Measurements from ENCODE around the gene KRT73. TPM values are rescaled to one million over a fixed set of nuclear protein-coding genes. Genes with fewer than 3 reads are reported as not detected.

The KRT73 gene
- total RNA-seq, 1 experiment from 2014 or later, result not detected

DNA sequence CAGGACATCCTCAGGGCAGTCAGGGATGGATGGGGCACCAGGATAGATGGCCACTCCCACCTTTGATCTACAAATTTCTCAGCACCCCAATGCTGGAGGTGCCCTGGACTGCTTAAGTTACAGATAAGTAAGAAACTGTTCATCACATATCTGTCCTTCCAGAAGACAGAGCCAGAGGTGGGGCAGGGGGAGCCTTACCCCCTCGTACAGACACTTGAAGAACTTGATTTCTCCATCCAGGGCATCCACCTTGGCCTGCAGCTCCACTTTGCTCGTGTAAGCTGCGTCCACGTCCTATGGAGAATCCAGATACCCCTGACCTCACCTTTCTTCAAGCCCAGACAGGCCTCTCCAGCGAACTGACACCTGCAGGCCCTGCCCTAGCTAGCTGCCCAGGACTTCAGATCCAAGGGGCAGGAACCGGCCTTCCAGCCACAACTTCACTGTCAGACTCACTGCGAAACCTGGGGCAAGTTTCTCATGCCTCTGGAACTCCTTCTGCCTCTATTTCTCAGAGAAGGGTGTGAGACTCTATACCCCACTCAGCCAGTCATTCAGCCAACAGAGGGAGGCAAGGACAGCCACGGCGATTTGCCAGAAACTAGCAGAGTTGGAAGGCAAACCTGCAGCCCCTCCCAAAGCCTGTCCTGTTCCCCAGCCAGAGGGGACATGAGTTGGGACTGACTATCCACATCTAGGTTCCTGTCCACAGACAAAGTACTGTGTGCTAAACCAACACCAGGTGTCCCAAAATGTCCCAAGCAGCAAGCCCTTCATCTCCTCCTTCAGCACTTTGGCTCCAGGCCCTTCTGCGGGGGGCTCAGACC lies 3.8 kb downstream of the KRT73 start:
- H3K27ac Mint-ChIP-seq (ENCODE audit: low read depth, unreplicated experiment), result no peak overlapping the region
- BruUV-seq (replicated peaks), result no TSS peak
- no peak for DNase-seq (ENCODE audit: unreplicated experiment)
- intact Hi-C loops (cut with micrococcal nuclease), result no loop called here
- TF ChIP-seq, protein P1, sequence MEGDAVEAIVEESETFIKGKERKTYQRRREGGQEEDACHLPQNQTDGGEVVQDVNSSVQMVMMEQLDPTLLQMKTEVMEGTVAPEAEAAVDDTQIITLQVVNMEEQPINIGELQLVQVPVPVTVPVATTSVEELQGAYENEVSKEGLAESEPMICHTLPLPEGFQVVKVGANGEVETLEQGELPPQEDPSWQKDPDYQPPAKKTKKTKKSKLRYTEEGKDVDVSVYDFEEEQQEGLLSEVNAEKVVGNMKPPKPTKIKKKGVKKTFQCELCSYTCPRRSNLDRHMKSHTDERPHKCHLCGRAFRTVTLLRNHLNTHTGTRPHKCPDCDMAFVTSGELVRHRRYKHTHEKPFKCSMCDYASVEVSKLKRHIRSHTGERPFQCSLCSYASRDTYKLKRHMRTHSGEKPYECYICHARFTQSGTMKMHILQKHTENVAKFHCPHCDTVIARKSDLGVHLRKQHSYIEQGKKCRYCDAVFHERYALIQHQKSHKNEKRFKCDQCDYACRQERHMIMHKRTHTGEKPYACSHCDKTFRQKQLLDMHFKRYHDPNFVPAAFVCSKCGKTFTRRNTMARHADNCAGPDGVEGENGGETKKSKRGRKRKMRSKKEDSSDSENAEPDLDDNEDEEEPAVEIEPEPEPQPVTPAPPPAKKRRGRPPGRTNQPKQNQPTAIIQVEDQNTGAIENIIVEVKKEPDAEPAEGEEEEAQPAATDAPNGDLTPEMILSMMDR (IDR thresholded peaks at IDR 0.05; ENCODE audit: unreplicated experiment), result no peak
- no peaks in the 10 kb centered on the region for H3K9me3 Mint-ChIP-seq (ENCODE audit: unreplicated experiment)
- POLR2A ChIA-PET, result no interaction called here
- CTCF ChIA-PET, result no interaction called here
- no peaks in the 10 kb centered on the region for H3K36me3 Mint-ChIP-seq (ENCODE audit: insufficient read depth, unreplicated experiment)
- H3K4me1 Mint-ChIP-seq (ENCODE audit: insufficient read depth, unreplicated experiment), result no peaks in the 10 kb centered on the region
- no peak overlapping the region for H3K4me3 Mint-ChIP-seq (ENCODE audit: unreplicated experiment)
- H3K27me3 Mint-ChIP-seq (ENCODE audit: insufficient read depth, unreplicated experiment), result peaks cover 60% of the 10 kb centered on the region

DNA sequence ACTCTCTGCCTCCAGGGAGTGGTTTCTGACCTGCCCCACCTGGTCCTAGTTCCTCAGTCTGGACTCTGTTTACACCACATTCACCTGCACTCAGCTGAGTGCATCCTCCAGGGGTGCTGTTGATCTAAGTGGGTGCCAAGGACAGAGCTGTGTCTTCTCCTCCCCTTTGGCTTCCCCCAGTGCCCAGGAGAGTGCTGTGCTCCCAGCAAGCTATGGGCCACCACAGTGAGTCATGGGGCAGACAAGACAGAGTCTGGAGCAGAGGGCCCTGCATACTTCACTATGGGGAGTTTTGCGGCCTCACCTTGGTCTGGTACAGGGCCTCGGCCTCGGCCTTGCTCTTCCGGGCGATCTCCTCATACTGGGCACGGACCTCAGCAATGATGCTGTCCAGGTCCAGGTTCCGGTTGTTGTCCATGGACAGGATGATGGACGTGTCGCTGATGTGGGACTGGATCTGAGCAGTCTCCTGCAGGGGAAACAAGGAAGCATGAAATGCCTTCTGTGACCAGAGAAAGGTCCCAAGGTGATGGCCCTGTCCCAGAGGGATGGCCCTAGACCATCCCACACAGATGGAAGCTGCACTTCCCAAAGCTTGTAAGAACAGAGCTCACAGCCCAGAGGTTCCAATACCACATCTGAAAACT lies 4.9 kb downstream of the KRT73 start:
- DNase-seq (ENCODE audit: unreplicated experiment), result no peak
- ChIA-PET POLR2A (no interaction called here), CTCF (interaction anchor here (1.0 kb wide), 1 partner anchor 252 kb away, joined by 3 read pairs; no protein-coding TSS in a partner anchor)
- Mint-ChIP-seq H3K27ac (ENCODE audit: low read depth, unreplicated experiment) (no peak overlapping the region), H3K4me1 (ENCODE audit: insufficient read depth, unreplicated experiment) (no peaks in the 10 kb centered on the region), H3K9me3 (ENCODE audit: unreplicated experiment) (no peaks in the 10 kb centered on the region), H3K36me3 (ENCODE audit: insufficient read depth, unreplicated experiment) (no peaks in the 10 kb centered on the region), H3K4me3 (ENCODE audit: unreplicated experiment) (no peak overlapping the region), H3K27me3 (ENCODE audit: insufficient read depth, unreplicated experiment) (peaks cover 61% of the 10 kb centered on the region)
- no TSS peak for BruUV-seq (replicated peaks)
- intact Hi-C loops (cut with micrococcal nuclease), result no loop called here
- TF ChIP-seq, protein P1 (IDR thresholded peaks at IDR 0.05; ENCODE audit: unreplicated experiment), result no peak

DNA sequence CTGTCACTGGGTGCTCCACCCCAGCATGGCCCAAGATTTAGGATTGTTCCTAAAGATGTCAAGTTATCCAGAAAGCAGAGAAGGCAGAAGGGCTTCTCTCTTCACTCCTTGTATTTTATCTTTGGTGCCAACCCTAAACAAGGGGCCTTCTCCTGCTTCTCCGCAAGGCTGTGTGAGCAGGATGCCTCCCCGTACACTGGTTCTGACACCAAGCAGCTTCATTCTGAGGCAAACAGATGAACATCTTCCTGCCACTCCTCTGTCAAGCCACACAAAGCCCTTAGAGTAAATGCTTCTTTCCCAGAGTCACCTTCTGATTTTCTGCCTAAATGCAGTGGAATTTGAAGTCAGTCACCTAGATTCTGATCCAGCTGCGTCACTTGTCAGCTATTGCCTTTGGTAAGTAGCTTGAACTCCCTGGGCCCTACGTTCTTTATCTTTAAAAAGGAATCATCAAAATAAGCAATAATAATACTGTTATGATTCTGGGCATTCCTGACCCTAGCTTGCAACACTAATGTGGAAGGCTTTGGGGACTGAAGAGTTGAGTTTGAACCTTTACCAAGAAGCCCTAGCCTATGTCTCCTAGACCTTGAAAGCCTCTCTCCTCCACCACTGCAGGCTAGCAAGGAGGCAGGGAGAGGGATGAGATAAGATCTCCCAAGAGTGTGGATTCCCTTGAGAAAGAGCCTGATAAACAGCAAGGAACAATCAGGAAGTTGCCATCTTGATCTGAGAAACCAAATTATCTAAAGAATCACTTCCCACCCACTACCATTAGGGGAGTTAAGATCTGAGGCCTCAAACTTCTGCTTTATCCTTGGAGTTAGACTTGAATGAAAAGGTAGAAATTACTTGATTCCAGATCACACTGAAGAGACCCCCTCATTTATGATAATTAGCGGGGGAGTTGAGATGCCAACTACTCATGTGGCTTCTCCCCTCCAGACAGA lies 5.7 kb downstream of the KRT73 start:
- TF ChIP-seq, protein P1 (IDR thresholded peaks at IDR 0.05; ENCODE audit: unreplicated experiment), result no peak
- intact Hi-C loops (cut with micrococcal nuclease), result no loop called here
- Mint-ChIP-seq H3K4me3 (ENCODE audit: unreplicated experiment) (no peak overlapping the region), H3K27ac (ENCODE audit: low read depth, unreplicated experiment) (no peak overlapping the region), H3K27me3 (ENCODE audit: insufficient read depth, unreplicated experiment) (peaks cover 69% of the 10 kb centered on the region), H3K36me3 (ENCODE audit: insufficient read depth, unreplicated experiment) (no peaks in the 10 kb centered on the region), H3K4me1 (ENCODE audit: insufficient read depth, unreplicated experiment) (no peaks in the 10 kb centered on the region), H3K9me3 (ENCODE audit: unreplicated experiment) (no peaks in the 10 kb centered on the region)
- DNase-seq (ENCODE audit: unreplicated experiment), result no peak
- CTCF ChIA-PET, result interaction anchor here (0.6 to 1.0 kb wide), 2 partner anchors 253 to 338 kb away, joined by 3 read pairs; partner anchors contain the start of gene KRT86
- no TSS peak for BruUV-seq (replicated peaks)
- POLR2A ChIA-PET, result interaction anchor here (0.7 kb wide), 1 partner anchor 18 kb away, joined by 3 read pairs; no protein-coding TSS in a partner anchor
